ENCODE data around the gene HPCAL1.

- no peak for TF ChIP-seq POLR2A (IDR thresholded peaks at IDR 0.05)
- no peak for TF ChIP-seq CTCF (IDR thresholded peaks at IDR 0.05)
These were observed 2.3 kb upstream of the HPCAL1 start for GRCh38 chr2:10300328-10300920.

Data from lower leg skin (tissue), 3 donors.